ENCODE results near the gene LARP4B.

The LARP4B gene

DNA sequence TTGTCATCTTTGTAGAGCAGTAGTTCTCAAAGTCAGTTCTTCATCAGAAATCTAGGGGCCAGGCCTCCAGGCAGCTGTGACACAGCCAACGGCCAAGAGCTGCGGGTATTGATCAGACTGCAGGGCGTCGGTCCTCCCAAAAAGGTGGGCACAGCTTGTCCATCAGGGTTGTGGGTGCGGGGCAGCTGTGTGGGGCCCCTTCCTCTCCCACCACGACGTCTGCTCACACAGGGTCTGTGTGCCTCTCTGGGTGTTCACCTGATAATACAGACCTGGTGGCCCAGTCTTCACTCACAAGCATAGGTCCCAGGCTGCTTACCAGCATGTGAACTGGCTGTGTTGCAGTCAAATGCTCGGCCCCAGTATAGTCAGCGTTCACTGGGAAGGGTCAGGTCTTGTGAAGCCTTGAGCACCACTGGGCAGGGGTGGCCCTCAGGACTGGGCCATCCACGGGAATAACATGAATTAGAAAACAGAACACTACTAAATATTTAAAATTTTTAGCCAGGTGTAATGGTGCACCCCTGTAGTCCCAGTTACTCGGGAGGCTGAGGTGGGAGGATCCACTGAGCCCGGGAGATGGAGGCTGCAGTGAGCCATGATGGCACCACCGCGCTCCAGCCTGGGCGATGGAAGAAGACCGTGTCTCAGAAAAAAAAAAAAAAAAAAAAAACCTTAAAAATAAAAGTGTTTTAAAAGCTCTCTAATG is 139.3 kb downstream of the LARP4B start:
- Histone ChIP-seq H4K12ac (ENCODE audit: low read depth, low read length) (no peak overlapping the region), H3K27me3 (ENCODE audit: insufficient read depth, low read length) (no peaks in the 10 kb centered on the region), H3K36me3 (ENCODE audit: control insufficient read depth in 1 of 2, insufficient read depth in 2 of 2, low read length in 2 of 2) (peaks cover 2 to 16% of the 10 kb centered on the region in 2 experiments), H3K4me3 (ENCODE audit: low read depth, low read length) (no peak overlapping the region), H3K23ac (ENCODE audit: low read length) (no peak overlapping the region), H2AFZ (ENCODE audit: insufficient read depth, low read length, poor library complexity) (no peak overlapping the region), H2AK5ac (ENCODE audit: low read length) (no peak overlapping the region), H3K4me1 (ENCODE audit: control insufficient read depth in 1 of 2, insufficient read depth in 2 of 2, low read length in 2 of 2) (peaks cover 3 to 4% of the 10 kb centered on the region in 2 experiments), H3K79me2 (ENCODE audit: control insufficient read depth, insufficient read depth, low read length, poor library complexity) (no peaks in the 10 kb centered on the region), H3K14ac (ENCODE audit: low read length) (no peak overlapping the region), H3K9me3 (ENCODE audit: insufficient read depth, low read depth, low read length) (peaks cover 10% of the 10 kb centered on the region), H4K91ac (ENCODE audit: low read depth, low read length) (no peak overlapping the region), H2BK120ac (ENCODE audit: insufficient read depth, low read length, poor library complexity) (no peak overlapping the region), H2BK5ac (ENCODE audit: low read depth, low read length, poor library complexity) (no peak overlapping the region), H3K4me2 (ENCODE audit: low read length) (no peak overlapping the region), H4K8ac (ENCODE audit: low read depth, low read length) (no peak overlapping the region), H3K9ac (ENCODE audit: low read length) (no peak overlapping the region), H3K79me1 (ENCODE audit: low read length) (peaks cover 2% of the 10 kb centered on the region), H2BK12ac (ENCODE audit: low read length) (no peak overlapping the region), H3K4ac (ENCODE audit: low read depth, low read length) (no peak overlapping the region), H3K27ac (ENCODE audit: low read depth, low read length) (no peak overlapping the region), H3K18ac (ENCODE audit: low read length) (no peak overlapping the region)
- WGBS (ENCODE audit: extremely low coverage, insufficient coverage, insufficient read length), result no CpG with 5 or more reads among the region's 16 CpGs
- no peak for DNase-seq

DNA sequence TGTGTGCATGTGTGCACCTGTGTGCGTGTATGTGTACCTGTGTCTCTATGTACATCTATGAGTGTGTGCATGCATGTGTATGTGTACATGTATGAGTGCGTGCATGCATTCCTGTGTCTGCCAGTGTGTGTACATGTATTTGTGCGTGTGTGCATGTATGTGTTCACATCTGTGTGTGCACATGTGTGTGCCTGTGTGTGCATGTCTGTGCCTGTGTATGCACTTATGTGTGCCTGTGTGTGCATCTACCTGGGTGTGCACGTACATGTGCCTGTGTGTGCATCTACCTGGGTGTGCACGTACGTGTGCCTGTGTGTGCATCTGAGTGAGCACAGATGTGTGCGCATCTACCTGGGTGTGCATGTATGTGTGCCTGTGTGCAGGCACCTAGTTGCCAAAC is 139.9 kb downstream of the LARP4B start:
- Histone ChIP-seq H3K18ac (ENCODE audit: low read length) (no peak overlapping the region), H3K4ac (ENCODE audit: low read depth, low read length) (no peak overlapping the region), H3K4me2 (ENCODE audit: low read length) (no peak overlapping the region), H2BK5ac (ENCODE audit: low read depth, low read length, poor library complexity) (no peak overlapping the region), H3K4me1 (ENCODE audit: control insufficient read depth in 1 of 2, insufficient read depth in 2 of 2, low read length in 2 of 2) (peaks cover 3 to 4% of the 10 kb centered on the region in 2 experiments), H4K91ac (ENCODE audit: low read depth, low read length) (no peak overlapping the region), H4K12ac (ENCODE audit: low read depth, low read length) (no peak overlapping the region), H3K79me1 (ENCODE audit: low read length) (peaks cover 2% of the 10 kb centered on the region), H2BK12ac (ENCODE audit: low read length) (no peak overlapping the region), H4K8ac (ENCODE audit: low read depth, low read length) (no peak overlapping the region), H3K79me2 (ENCODE audit: control insufficient read depth, insufficient read depth, low read length, poor library complexity) (no peaks in the 10 kb centered on the region), H3K9ac (ENCODE audit: low read length) (no peak overlapping the region), H3K23ac (ENCODE audit: low read length) (peak overlapping the region; percentile 15), H3K36me3 (ENCODE audit: control insufficient read depth in 1 of 2, insufficient read depth in 2 of 2, low read length in 2 of 2) (peaks cover 0 to 10% of the 10 kb centered on the region in 2 experiments), H3K27ac (ENCODE audit: low read depth, low read length) (no peak overlapping the region), H3K14ac (ENCODE audit: low read length) (no peak overlapping the region), H2AK5ac (ENCODE audit: low read length) (no peak overlapping the region), H3K27me3 (ENCODE audit: insufficient read depth, low read length) (no peaks in the 10 kb centered on the region), H3K4me3 (ENCODE audit: low read depth, low read length) (peak overlapping the region; percentile 50), H2AFZ (ENCODE audit: insufficient read depth, low read length, poor library complexity) (no peak overlapping the region), H3K9me3 (ENCODE audit: insufficient read depth, low read depth, low read length) (peaks cover 6% of the 10 kb centered on the region), H2BK120ac (ENCODE audit: insufficient read depth, low read length, poor library complexity) (no peak overlapping the region)
- no CpG with 5 or more reads among the region's 7 CpGs for WGBS (ENCODE audit: extremely low coverage, insufficient coverage, insufficient read length)
- no peak for DNase-seq

DNA sequence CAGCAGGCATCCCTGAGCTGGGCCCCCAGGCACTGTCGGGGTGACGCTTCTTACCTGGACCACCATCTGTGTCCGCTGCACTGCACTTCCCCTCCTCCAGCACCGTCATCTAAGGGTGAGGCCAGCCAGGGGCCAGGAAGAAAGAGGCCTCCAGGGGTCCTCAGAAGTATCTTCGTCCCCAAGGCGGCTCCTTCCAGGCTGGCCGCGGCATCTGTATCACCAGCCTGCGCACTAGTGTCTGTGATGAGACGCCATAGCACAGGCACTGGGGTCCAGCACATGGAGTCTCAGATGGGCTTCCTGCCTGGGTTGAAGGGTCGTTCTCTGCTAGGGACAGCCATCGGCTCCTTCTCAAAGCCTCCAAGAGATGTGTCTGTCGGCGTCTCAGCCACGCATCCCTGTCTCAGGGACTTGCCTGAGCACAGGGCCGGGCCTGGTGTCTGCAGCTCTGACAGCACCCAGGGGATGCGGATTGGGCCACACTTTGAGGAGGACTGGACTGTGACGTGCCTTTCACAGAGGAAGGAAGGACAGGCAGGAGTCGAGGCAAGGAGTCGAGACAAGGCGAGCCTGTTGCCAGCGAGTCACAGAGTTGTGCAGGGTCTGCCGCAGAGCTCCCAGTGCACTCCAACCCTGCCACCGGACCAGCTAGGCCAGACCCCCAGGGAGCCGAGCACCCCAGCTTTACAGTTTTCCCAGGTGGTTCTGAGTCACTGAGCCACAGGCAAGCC is 140.5 kb downstream of the LARP4B start:
- no peaks in the 10 kb centered on the region for H3K27me3 ChIP-seq (ENCODE audit: insufficient read depth, low read length)
- H3K18ac ChIP-seq (ENCODE audit: low read length), result no peak overlapping the region
- H4K12ac ChIP-seq (ENCODE audit: low read depth, low read length), result no peak overlapping the region
- no peak overlapping the region for H2BK5ac ChIP-seq (ENCODE audit: low read depth, low read length, poor library complexity)
- no peak overlapping the region for H3K4me2 ChIP-seq (ENCODE audit: low read length)
- H3K14ac ChIP-seq (ENCODE audit: low read length), result no peak overlapping the region
- H3K4ac ChIP-seq (ENCODE audit: low read depth, low read length), result no peak overlapping the region
- WGBS (ENCODE audit: extremely low coverage, insufficient coverage, insufficient read length), result no CpG with 5 or more reads among the region's 25 CpGs
- H2AFZ ChIP-seq (ENCODE audit: insufficient read depth, low read length, poor library complexity), result no peak overlapping the region
- H3K23ac ChIP-seq (ENCODE audit: low read length), result no peak overlapping the region
- no peak overlapping the region for H3K27ac ChIP-seq (ENCODE audit: low read depth, low read length)
- peaks cover 4% of the 10 kb centered on the region for H3K9me3 ChIP-seq (ENCODE audit: insufficient read depth, low read depth, low read length)
- no peaks in the 10 kb centered on the region for H3K79me2 ChIP-seq (ENCODE audit: control insufficient read depth, insufficient read depth, low read length, poor library complexity)
- H4K91ac ChIP-seq (ENCODE audit: low read depth, low read length), result no peak overlapping the region
- no peak overlapping the region for H2BK12ac ChIP-seq (ENCODE audit: low read length)
- peaks cover 3 to 4% of the 10 kb centered on the region in 2 experiments for H3K4me1 ChIP-seq (ENCODE audit: control insufficient read depth in 1 of 2, insufficient read depth in 2 of 2, low read length in 2 of 2)
- DNase-seq, result no peak
- no peak overlapping the region for H2BK120ac ChIP-seq (ENCODE audit: insufficient read depth, low read length, poor library complexity)
- peaks cover 2% of the 10 kb centered on the region for H3K79me1 ChIP-seq (ENCODE audit: low read length)
- H2AK5ac ChIP-seq (ENCODE audit: low read length), result no peak overlapping the region
- H3K9ac ChIP-seq (ENCODE audit: low read length), result no peak overlapping the region
- H4K8ac ChIP-seq (ENCODE audit: low read depth, low read length), result no peak overlapping the region
- H3K4me3 ChIP-seq (ENCODE audit: low read depth, low read length), result no peak overlapping the region
- H3K36me3 ChIP-seq (ENCODE audit: control insufficient read depth in 1 of 2, insufficient read depth in 2 of 2, low read length in 2 of 2), result peaks cover 0 to 7% of the 10 kb centered on the region in 2 experiments

- no peak overlapping the region for H4K8ac ChIP-seq (ENCODE audit: low read depth, low read length)
- no peak overlapping the region for H2BK120ac ChIP-seq (ENCODE audit: insufficient read depth, low read length, poor library complexity)
- H3K36me3 ChIP-seq (ENCODE audit: control insufficient read depth in 1 of 2, insufficient read depth in 2 of 2, low read length in 2 of 2), result peaks cover 0 to 7% of the 10 kb centered on the region in 2 experiments
- no peak overlapping the region for H3K27ac ChIP-seq (ENCODE audit: low read depth, low read length)
- H2AK5ac ChIP-seq (ENCODE audit: low read length), result no peak overlapping the region
- WGBS (ENCODE audit: extremely low coverage, insufficient coverage, insufficient read length), result no CpG with 5 or more reads among the region's 30 CpGs
- no peak overlapping the region for H2BK5ac ChIP-seq (ENCODE audit: low read depth, low read length, poor library complexity)
- H3K79me1 ChIP-seq (ENCODE audit: low read length), result peaks cover 4% of the 10 kb centered on the region
- H2AFZ ChIP-seq (ENCODE audit: insufficient read depth, low read length, poor library complexity), result no peak overlapping the region
- H3K23ac ChIP-seq (ENCODE audit: low read length), result no peak overlapping the region
- H3K4me1 ChIP-seq (ENCODE audit: control insufficient read depth in 1 of 2, insufficient read depth in 2 of 2, low read length in 2 of 2), result peaks cover 5 to 6% of the 10 kb centered on the region in 2 experiments
- H3K9ac ChIP-seq (ENCODE audit: low read length), result no peak overlapping the region
- no peak overlapping the region for H3K4me2 ChIP-seq (ENCODE audit: low read length)
- H3K14ac ChIP-seq (ENCODE audit: low read length), result no peak overlapping the region
- H4K12ac ChIP-seq (ENCODE audit: low read depth, low read length), result no peak overlapping the region
- peaks cover 4% of the 10 kb centered on the region for H3K9me3 ChIP-seq (ENCODE audit: insufficient read depth, low read depth, low read length)
- no peaks in the 10 kb centered on the region for H3K27me3 ChIP-seq (ENCODE audit: insufficient read depth, low read length)
- H3K18ac ChIP-seq (ENCODE audit: low read length), result no peak overlapping the region
- H3K4me3 ChIP-seq (ENCODE audit: low read depth, low read length), result no peak overlapping the region
- H3K4ac ChIP-seq (ENCODE audit: low read depth, low read length), result no peak overlapping the region
- no peaks in the 10 kb centered on the region for H3K79me2 ChIP-seq (ENCODE audit: control insufficient read depth, insufficient read depth, low read length, poor library complexity)
- DNase-seq, result no peak
- no peak overlapping the region for H4K91ac ChIP-seq (ENCODE audit: low read depth, low read length)
- H2BK12ac ChIP-seq (ENCODE audit: low read length), result no peak overlapping the region
Measured at GRCh38 chr10:789831-790701, 141.4 kb downstream of the LARP4B start.
